ENCODE results near the gene RNF114.

DNA sequence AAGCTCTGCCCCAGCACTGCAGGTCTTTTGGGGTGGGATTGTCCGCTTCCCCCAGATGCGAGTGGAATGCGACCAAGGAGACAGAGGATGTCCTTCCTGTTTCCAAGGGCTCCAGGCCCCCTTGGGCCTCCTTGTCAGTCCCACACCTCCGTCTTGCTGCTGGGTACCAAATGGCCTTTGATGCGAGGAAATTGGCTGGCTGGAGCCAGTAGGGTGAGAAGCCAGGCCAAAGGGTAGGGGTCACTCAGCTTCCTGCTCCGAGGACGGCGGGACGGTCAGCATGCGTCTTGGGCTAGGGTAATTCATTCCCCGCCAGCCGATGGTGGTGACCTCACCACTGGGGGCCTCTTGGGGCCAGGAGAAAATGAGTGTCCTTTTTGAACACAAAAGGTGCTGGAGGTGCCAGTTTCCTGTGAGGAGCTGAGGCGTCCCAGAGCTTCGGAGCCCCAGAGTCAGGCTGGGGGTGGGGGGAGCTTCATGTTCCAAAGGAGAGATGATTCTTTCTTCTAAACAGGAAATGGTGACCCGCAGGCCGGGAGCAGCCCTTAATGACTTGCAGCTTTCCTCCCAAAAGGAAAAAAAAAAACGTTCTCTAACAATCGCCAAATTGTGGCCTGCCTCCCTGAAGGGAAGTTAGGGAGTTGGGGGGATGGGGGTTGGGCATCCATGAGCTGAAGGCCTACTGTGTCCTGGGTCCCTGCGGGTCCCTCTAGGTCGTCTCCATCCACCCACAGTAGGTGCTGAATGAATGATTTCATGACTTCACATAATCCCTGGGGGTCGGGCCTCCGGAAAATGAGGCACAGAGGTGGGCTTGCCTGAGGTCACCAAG is 53.3 kb downstream of the RNF114 start:
- no peak for TF ChIP-seq CREB1 (IDR thresholded peaks at IDR 0.05; ENCODE audit: low read depth)
- TF ChIP-seq, protein P1, sequence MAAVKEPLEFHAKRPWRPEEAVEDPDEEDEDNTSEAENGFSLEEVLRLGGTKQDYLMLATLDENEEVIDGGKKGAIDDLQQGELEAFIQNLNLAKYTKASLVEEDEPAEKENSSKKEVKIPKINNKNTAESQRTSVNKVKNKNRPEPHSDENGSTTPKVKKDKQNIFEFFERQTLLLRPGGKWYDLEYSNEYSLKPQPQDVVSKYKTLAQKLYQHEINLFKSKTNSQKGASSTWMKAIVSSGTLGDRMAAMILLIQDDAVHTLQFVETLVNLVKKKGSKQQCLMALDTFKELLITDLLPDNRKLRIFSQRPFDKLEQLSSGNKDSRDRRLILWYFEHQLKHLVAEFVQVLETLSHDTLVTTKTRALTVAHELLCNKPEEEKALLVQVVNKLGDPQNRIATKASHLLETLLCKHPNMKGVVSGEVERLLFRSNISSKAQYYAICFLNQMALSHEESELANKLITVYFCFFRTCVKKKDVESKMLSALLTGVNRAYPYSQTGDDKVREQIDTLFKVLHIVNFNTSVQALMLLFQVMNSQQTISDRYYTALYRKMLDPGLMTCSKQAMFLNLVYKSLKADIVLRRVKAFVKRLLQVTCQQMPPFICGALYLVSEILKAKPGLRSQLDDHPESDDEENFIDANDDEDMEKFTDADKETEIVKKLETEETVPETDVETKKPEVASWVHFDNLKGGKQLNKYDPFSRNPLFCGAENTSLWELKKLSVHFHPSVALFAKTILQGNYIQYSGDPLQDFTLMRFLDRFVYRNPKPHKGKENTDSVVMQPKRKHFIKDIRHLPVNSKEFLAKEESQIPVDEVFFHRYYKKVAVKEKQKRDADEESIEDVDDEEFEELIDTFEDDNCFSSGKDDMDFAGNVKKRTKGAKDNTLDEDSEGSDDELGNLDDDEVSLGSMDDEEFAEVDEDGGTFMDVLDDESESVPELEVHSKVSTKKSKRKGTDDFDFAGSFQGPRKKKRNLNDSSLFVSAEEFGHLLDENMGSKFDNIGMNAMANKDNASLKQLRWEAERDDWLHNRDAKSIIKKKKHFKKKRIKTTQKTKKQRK (IDR thresholded peaks at IDR 0.05; ENCODE audit: low read depth, low read length) = no peak

All from GM12878 (cell line).